ENCODE data around the gene REXO1. TPM values are rescaled to one million over a fixed set of nuclear protein-coding genes. Genes with fewer than 3 reads are reported as not detected.

The REXO1 gene
- total and polyA plus RNA-seq, 2 of the 8 experiments (the other 6 are each of a cell fraction or from before 2014, with no cell fraction given), result 42.4 to 44.3 TPM

DNA sequence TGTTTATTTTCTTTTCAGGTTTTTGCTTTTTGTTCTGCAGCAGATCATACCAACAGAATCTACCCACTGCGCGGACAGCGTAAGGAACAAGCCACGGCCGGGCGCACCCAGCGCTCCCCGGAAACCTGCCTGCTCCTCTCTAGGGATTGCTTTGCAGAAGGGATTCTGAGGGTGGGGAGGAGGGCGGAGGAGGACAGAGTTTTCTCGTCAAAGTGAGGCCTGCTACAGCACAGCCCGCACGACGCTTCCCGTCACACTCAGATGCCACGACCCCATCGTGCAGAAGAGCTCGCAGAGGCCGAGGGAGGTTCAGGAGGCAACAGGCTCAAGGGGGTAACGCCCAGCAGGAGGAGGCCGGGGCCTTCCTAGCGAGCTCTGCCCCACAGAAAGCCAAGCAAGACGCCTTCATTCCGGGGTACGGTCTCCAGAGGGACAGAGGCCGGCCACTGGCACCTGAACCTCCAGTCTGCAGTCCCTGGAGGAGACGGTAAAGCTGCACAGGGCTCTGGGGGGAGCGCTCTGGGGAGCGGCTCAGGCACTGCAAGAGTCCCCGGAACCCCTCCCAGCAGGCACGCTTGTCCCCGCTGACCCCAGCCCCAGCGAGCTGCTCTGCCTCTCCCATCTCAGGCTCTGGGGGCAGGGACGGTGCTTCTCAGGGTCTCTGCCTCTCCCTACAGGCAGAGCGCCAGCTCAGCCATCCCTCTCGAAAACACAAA, 6.9 kb downstream of the REXO1 start (continued):
- TF ChIP-seq, protein P1, sequence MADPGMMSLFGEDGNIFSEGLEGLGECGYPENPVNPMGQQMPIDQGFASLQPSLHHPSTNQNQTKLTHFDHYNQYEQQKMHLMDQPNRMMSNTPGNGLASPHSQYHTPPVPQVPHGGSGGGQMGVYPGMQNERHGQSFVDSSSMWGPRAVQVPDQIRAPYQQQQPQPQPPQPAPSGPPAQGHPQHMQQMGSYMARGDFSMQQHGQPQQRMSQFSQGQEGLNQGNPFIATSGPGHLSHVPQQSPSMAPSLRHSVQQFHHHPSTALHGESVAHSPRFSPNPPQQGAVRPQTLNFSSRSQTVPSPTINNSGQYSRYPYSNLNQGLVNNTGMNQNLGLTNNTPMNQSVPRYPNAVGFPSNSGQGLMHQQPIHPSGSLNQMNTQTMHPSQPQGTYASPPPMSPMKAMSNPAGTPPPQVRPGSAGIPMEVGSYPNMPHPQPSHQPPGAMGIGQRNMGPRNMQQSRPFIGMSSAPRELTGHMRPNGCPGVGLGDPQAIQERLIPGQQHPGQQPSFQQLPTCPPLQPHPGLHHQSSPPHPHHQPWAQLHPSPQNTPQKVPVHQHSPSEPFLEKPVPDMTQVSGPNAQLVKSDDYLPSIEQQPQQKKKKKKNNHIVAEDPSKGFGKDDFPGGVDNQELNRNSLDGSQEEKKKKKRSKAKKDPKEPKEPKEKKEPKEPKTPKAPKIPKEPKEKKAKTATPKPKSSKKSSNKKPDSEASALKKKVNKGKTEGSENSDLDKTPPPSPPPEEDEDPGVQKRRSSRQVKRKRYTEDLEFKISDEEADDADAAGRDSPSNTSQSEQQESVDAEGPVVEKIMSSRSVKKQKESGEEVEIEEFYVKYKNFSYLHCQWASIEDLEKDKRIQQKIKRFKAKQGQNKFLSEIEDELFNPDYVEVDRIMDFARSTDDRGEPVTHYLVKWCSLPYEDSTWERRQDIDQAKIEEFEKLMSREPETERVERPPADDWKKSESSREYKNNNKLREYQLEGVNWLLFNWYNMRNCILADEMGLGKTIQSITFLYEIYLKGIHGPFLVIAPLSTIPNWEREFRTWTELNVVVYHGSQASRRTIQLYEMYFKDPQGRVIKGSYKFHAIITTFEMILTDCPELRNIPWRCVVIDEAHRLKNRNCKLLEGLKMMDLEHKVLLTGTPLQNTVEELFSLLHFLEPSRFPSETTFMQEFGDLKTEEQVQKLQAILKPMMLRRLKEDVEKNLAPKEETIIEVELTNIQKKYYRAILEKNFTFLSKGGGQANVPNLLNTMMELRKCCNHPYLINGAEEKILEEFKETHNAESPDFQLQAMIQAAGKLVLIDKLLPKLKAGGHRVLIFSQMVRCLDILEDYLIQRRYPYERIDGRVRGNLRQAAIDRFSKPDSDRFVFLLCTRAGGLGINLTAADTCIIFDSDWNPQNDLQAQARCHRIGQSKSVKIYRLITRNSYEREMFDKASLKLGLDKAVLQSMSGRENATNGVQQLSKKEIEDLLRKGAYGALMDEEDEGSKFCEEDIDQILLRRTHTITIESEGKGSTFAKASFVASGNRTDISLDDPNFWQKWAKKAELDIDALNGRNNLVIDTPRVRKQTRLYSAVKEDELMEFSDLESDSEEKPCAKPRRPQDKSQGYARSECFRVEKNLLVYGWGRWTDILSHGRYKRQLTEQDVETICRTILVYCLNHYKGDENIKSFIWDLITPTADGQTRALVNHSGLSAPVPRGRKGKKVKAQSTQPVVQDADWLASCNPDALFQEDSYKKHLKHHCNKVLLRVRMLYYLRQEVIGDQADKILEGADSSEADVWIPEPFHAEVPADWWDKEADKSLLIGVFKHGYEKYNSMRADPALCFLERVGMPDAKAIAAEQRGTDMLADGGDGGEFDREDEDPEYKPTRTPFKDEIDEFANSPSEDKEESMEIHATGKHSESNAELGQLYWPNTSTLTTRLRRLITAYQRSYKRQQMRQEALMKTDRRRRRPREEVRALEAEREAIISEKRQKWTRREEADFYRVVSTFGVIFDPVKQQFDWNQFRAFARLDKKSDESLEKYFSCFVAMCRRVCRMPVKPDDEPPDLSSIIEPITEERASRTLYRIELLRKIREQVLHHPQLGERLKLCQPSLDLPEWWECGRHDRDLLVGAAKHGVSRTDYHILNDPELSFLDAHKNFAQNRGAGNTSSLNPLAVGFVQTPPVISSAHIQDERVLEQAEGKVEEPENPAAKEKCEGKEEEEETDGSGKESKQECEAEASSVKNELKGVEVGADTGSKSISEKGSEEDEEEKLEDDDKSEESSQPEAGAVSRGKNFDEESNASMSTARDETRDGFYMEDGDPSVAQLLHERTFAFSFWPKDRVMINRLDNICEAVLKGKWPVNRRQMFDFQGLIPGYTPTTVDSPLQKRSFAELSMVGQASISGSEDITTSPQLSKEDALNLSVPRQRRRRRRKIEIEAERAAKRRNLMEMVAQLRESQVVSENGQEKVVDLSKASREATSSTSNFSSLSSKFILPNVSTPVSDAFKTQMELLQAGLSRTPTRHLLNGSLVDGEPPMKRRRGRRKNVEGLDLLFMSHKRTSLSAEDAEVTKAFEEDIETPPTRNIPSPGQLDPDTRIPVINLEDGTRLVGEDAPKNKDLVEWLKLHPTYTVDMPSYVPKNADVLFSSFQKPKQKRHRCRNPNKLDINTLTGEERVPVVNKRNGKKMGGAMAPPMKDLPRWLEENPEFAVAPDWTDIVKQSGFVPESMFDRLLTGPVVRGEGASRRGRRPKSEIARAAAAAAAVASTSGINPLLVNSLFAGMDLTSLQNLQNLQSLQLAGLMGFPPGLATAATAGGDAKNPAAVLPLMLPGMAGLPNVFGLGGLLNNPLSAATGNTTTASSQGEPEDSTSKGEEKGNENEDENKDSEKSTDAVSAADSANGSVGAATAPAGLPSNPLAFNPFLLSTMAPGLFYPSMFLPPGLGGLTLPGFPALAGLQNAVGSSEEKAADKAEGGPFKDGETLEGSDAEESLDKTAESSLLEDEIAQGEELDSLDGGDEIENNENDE (IDR thresholded peaks at IDR 0.05; ENCODE audit: insufficient replicate concordance, low read length), result no peak
- TF ChIP-seq TCF12 (IDR thresholded peaks at IDR 0.05; ENCODE audit: low read depth, low read length), result no peak
- TF ChIP-seq BCL11A (IDR thresholded peaks at IDR 0.05; ENCODE audit: low read depth in 2 of 2, low read length in 2 of 2), result no peak
- TF ChIP-seq POLR2AphosphoS5 (IDR thresholded peaks at IDR 0.05; ENCODE audit: low read depth, low read length), result no peak

Measured in H1 (cell line).